Ectodermal cell (in vitro differentiated cells): ENCODE data around the gene SSBP1. TPM values are rescaled to one million over a fixed set of nuclear protein-coding genes. Genes with fewer than 3 reads are reported as not detected.
"Not testable (repeated sequence)": the region's sequence is repeated elsewhere in the genome, so short reads cannot be mapped to it uniquely, and the experiment has no call there.

ENCODE experiments used
- H3K27ac ChIP-seq: 2 replicates; pipeline ENCODE4 v1.7.0; 2013; ENCODE audit warnings: mild to moderate bottlenecking, low read depth, low read length; ENCODE audit not compliant: insufficient read depth, poor library complexity, severe bottlenecking
- H3K27me3 ChIP-seq: 2 replicates; pipeline ENCODE4 v1.7.0; 2013; ENCODE audit warnings: mild to moderate bottlenecking, low read length; ENCODE audit not compliant: insufficient read depth, control insufficient read depth, poor library complexity, severe bottlenecking
- H3K36me3 ChIP-seq: one replicate; pipeline ENCODE4 v1.7.0; 2013; ENCODE audit warnings: low read length; ENCODE audit not compliant: control insufficient read depth, insufficient read depth
- H3K4me1 ChIP-seq: one replicate; pipeline ENCODE4 v1.7.0; 2013; ENCODE audit warnings: low read length; ENCODE audit not compliant: control insufficient read depth, insufficient read depth
- H3K4me3 ChIP-seq: 2 replicates; pipeline ENCODE4 v1.7.0; 2013; ENCODE audit warnings: low read depth, low read length, control low read depth; ENCODE audit not compliant: insufficient read depth
- H3K9me3 ChIP-seq: 2 replicates; pipeline ENCODE4 v1.7.0; 2013; ENCODE audit warnings: mild to moderate bottlenecking, low read length, moderate library complexity; ENCODE audit not compliant: control insufficient read depth
- WGBS, 2 experiments: methylation state at CpG; one replicate each; pipeline ENCODE4 v1.1.7; 2013; ENCODE audit warnings: missing lambda C conversion rate in 2 of 2; 5-methylcytosine and 5-hydroxymethylcytosine counted together
- polyA plus RNA-seq, 4 experiments: library from polyadenylated mRNA; stranded (reverse); fragments of 50-300 nt; gene quantifications; one replicate each; pipeline ENCODE4 v1.2.3, GENCODE V29; 2013

Gene SSBP1
- polyA plus RNA-seq (2013, experiment 1 of 4), result 258 TPM
- polyA plus RNA-seq (2013, experiment 2 of 4), result 250 TPM
- 172 TPM for polyA plus RNA-seq (2013, experiment 3 of 4)
- 179 TPM for polyA plus RNA-seq (2013, experiment 4 of 4)

DNA sequence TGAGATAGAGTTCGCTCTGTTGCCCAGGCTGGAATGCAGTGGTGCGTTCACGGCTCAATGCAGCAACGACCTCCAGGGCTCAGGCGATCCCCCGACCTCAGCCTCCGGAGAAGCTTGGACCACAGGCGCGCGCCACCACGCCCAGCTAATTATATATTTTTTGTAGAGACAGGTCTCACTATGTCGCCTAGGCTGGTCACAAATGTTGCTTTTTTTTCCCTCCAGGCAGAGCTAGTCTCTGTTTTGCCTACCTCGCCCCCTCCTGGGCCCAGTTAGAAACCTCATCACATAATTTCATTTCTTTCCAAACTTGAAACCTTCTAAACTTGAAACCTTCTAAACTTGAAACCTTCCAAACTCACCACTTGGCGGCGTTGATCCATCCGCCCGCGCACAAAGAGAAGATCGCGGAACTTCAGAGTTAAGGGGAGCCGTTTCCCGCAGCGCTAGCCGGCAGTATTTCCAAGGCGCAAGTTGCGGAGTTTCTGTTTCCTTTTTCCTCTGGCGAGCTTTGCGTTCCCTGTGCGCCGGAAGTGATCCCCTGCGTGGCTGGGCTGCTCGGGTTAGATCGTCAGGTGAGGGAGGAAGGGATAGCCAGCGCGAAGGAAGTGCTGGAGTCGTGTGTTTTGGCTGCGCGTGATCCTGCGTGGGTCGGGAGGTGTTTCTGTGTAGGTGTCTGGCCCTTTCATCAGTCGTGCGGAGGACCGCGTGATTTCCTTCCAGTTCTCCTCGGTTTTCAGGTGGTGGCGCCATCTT lies at the start of gene SSBP1:
SSBP1 (plus strand) TSS at position 523 of the 756 bp plus-strand sequence. CDS start 809 bp downstream, outside the sequence.
- H3K27me3 ChIP-seq, result no peaks in the 10 kb centered on the region
- H3K9me3 ChIP-seq, result no peaks in the 10 kb centered on the region
- H3K36me3 ChIP-seq, result peaks cover 11% of the 10 kb centered on the region
- peaks cover 9% of the 10 kb centered on the region for H3K4me1 ChIP-seq
- H3K4me3 ChIP-seq, result peak within 1 kb of the TSS; percentile 83
- H3K27ac ChIP-seq, result no peak within 1 kb of the TSS
- 14 to 15% methylated on average over 46 of the region's 46 CpGs for WGBS, 2 experiments

DNA sequence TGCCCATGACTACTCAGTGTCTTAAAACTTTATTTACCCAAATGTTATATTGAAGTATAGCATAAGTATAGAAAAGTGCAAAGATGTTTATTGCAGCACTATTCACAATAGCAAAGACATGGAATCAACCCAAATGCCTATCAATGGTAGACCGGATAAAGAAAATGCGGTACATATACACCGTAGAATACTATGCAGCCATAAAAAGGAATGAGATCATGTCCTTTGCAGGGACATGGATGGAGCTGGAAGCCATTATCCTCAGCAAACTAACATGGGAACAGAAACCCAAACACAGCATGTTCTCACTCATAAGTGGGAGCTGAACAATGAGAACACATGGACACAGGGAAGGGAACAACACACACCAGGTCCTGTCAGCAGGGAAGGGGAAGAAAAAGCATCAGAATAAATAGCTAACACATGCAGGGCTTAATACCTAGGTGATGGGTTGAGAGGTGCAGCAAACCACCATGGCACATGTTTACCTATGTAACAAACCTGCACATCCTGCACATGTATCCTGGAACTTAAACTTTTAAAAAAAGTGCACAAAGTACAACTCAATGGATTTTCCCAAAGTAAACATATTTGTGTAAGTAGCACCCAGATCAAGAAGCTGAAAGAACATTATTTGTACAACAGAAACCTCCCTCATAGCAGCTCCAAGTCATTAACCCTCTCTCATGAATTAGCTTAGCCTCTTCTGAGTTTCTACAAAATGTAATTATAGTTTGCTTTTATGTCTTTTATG lies 48.9 kb upstream of the SSBP1 start:
- WGBS, 2 experiments, result 93 to 99% methylated on average over 3 of the region's 3 CpGs
- not testable (repeated sequence) for H3K4me3 ChIP-seq, H3K27me3 ChIP-seq, H3K9me3 ChIP-seq, H3K36me3 ChIP-seq, H3K4me1 ChIP-seq, H3K27ac ChIP-seq

DNA sequence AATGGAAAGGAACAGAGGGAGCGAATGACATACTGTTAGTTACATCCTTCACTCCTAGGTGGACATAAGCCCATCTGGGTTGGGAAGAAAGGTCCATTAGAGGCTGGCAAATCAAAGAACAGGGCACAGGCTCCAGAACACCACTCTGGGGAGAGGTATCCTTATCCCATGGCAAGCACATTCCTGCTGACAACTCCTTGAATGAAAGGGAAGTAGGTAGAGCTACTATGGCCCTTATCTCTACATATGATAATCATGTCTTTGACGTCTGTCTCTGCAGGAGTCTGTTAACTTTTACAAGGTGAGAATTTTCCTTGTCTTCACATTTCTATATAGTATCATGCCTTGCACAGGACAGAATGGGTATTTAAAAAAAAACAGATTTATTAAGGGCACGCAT lies 46.6 kb upstream of the SSBP1 start:
- no peaks in the 10 kb centered on the region for H3K4me1 ChIP-seq
- no peaks in the 10 kb centered on the region for H3K9me3 ChIP-seq
- H3K27ac ChIP-seq, result no peak overlapping the region
- 69 to 73% methylated on average over 2 of the region's 3 CpGs for WGBS, 2 experiments
- H3K36me3 ChIP-seq, result no peaks in the 10 kb centered on the region
- no peaks in the 10 kb centered on the region for H3K27me3 ChIP-seq
- H3K4me3 ChIP-seq, result no peak overlapping the region

- H3K4me1 ChIP-seq, result no peaks in the 10 kb centered on the region
- H3K27ac ChIP-seq, result no peak overlapping the region
- WGBS, 2 experiments, result 95 to 100% methylated on average over 3 of the region's 4 CpGs
- H3K36me3 ChIP-seq, result no peaks in the 10 kb centered on the region
- no peaks in the 10 kb centered on the region for H3K9me3 ChIP-seq
- H3K4me3 ChIP-seq, result no peak overlapping the region
- H3K27me3 ChIP-seq, result no peaks in the 10 kb centered on the region
Observed at GRCh38 chr7:141691961-141692360, 46.2 kb upstream of the SSBP1 start.

GRCh38 chr7:141693082-141693481 lies 45.1 kb upstream of the SSBP1 start:
- H3K27me3 ChIP-seq, result no peaks in the 10 kb centered on the region
- no peaks in the 10 kb centered on the region for H3K9me3 ChIP-seq
- H3K4me1 ChIP-seq, result no peaks in the 10 kb centered on the region
- H3K36me3 ChIP-seq, result no peaks in the 10 kb centered on the region
- 96 to 97% methylated on average over 2 to 3 of the region's 3 CpGs for WGBS, 2 experiments
- H3K27ac ChIP-seq, result no peak overlapping the region
- no peak overlapping the region for H3K4me3 ChIP-seq

GRCh38 chr7:141695803-141696289 lies 42.3 kb upstream of the SSBP1 start:
- Histone ChIP-seq H3K4me1 (no peaks in the 10 kb centered on the region), H3K27ac (no peak overlapping the region), H3K36me3 (no peaks in the 10 kb centered on the region), H3K4me3 (no peak overlapping the region), H3K27me3 (peaks cover 5% of the 10 kb centered on the region), H3K9me3 (no peaks in the 10 kb centered on the region)
- WGBS, 2 experiments, result 91 to 92% methylated on average over 6 of the region's 6 CpGs

GRCh38 chr7:141696348-141696747 lies 41.8 kb upstream of the SSBP1 start:
- H3K27me3 ChIP-seq, result peaks cover 8% of the 10 kb centered on the region
- 78 to 90% methylated on average over 2 of the region's 2 CpGs for WGBS, 2 experiments

GRCh38 chr7:141697211-141697871 lies 40.8 kb upstream of the SSBP1 start:
- Histone ChIP-seq H3K9me3 (no peaks in the 10 kb centered on the region), H3K4me3 (no peak overlapping the region), H3K27ac (no peak overlapping the region), H3K27me3 (peaks cover 11% of the 10 kb centered on the region), H3K4me1 (no peaks in the 10 kb centered on the region), H3K36me3 (no peaks in the 10 kb centered on the region)
- WGBS, 2 experiments, result 86 to 88% methylated on average over 10 of the region's 10 CpGs

More at GRCh38 chr7:141696348-141696747, 41.8 kb upstream of the SSBP1 start:
- Histone ChIP-seq H3K9me3 (no peaks in the 10 kb centered on the region), H3K27ac (no peak overlapping the region), H3K4me1 (no peaks in the 10 kb centered on the region), H3K4me3 (no peak overlapping the region), H3K36me3 (no peaks in the 10 kb centered on the region)

GRCh38 chr7:141698247-141699015 lies 39.7 kb upstream of the SSBP1 start:
- H3K9me3 ChIP-seq, result no peaks in the 10 kb centered on the region
- H3K27ac ChIP-seq, result no peak overlapping the region
- H3K27me3 ChIP-seq, result peaks cover 22% of the 10 kb centered on the region
- no peaks in the 10 kb centered on the region for H3K4me1 ChIP-seq
- 89 to 94% methylated on average over 1 of the region's 1 CpG for WGBS, 2 experiments
- no peaks in the 10 kb centered on the region for H3K36me3 ChIP-seq
- H3K4me3 ChIP-seq, result no peak overlapping the region
